ENCODE results near the gene DSP. TPM values are rescaled to one million over a fixed set of nuclear protein-coding genes. Genes with fewer than 3 reads are reported as not detected.
A peak's percentile ranks its signal among the peaks of the same experiment; 100 is the strongest.

DSP gene
- total and polyA plus RNA-seq, 2 of the 13 experiments (the other 11 are each of a cell fraction or from before 2014, with no cell fraction given), result 89.8 to 117 TPM

DNA sequence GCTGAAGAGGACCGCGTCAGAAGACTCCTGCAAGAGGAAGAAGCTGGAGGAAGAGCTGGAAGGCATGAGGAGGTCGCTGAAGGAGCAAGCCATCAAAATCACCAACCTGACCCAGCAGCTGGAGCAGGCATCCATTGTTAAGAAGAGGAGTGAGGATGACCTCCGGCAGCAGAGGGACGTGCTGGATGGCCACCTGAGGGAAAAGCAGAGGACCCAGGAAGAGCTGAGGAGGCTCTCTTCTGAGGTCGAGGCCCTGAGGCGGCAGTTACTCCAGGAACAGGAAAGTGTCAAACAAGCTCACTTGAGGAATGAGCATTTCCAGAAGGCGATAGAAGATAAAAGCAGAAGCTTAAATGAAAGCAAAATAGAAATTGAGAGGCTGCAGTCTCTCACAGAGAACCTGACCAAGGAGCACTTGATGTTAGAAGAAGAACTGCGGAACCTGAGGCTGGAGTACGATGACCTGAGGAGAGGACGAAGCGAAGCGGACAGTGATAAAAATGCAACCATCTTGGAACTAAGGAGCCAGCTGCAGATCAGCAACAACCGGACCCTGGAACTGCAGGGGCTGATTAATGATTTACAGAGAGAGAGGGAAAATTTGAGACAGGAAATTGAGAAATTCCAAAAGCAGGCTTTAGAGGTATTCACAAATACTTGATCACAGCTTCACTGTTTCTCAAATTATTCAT is 39.6 kb downstream of the DSP start (continued):
- TF ChIP-seq ZNF816 (CRISPR knock-in tag; IDR thresholded peaks at IDR 0.05; ENCODE audit: borderline replicate concordance) (no peak; the same call in 1 of the 2 replicates), CCAR2 (optimal IDR thresholded peaks at IDR 0.05; ENCODE audit: low read depth, low read length) (no peak), ATRX (CRISPR knock-in tag; IDR thresholded peaks at IDR 0.05; ENCODE audit: borderline replicate concordance) (no peak), ZNF160 (CRISPR knock-in tag; IDR thresholded peaks at IDR 0.05) (no peak), KDM5A (IDR thresholded peaks at IDR 0.05; ENCODE audit: borderline replicate concordance, low read length) (no peak), NR2F6 (IDR thresholded peaks at IDR 0.05) (no peak), NR2F6 (CRISPR knock-in tag; IDR thresholded peaks at IDR 0.05) (no peak), ZFAT (CRISPR knock-in tag; conservative IDR thresholded peaks at IDR 0.05) (no peak), ETV5 (CRISPR knock-in tag; IDR thresholded peaks at IDR 0.05; ENCODE audit: borderline replicate concordance) (peak; percentile 54), ERF (CRISPR knock-in tag; IDR thresholded peaks at IDR 0.05) (no peak), ELF3 (CRISPR knock-in tag; IDR thresholded peaks at IDR 0.05) (0 out of 2 replicates have a peak, but pooled peaks have one; percentile 11), ZNF547 (CRISPR knock-in tag; IDR thresholded peaks at IDR 0.05) (0 out of 2 replicates have a peak, but pooled peaks have one; percentile 30), ZNF768 (CRISPR knock-in tag; IDR thresholded peaks at IDR 0.05) (no peak), PTBP1 (IDR thresholded peaks at IDR 0.05; ENCODE audit: low read depth, low read length, poor library complexity, severe bottlenecking) (no peak), ZNF138 (CRISPR knock-in tag; IDR thresholded peaks at IDR 0.05; ENCODE audit: low read depth) (no peak), POLR2G (IDR thresholded peaks at IDR 0.05; ENCODE audit: low read depth, low read length) (no peak; the same call in 1 of the 2 replicates), TBL1XR1 (IDR thresholded peaks at IDR 0.05; ENCODE audit: borderline replicate concordance, low read length, partially characterized antibody) (no peak), ZNF83 (CRISPR knock-in tag; IDR thresholded peaks at IDR 0.05; ENCODE audit: borderline replicate concordance) (no peak), HMG20A (CRISPR knock-in tag; IDR thresholded peaks at IDR 0.05; ENCODE audit: borderline replicate concordance) (no peak), IRF2 (CRISPR knock-in tag; IDR thresholded peaks at IDR 0.05) (no peak), ZNF501 (CRISPR knock-in tag; IDR thresholded peaks at IDR 0.05) (peak; percentile 64; the same call in 1 of the 2 replicates), ZFP36L2 (CRISPR knock-in tag; IDR thresholded peaks at IDR 0.05) (no peak), SKI (IDR thresholded peaks at IDR 0.05; ENCODE audit: partially characterized antibody) (no peak), ZNF326 (CRISPR knock-in tag; IDR thresholded peaks at IDR 0.05; ENCODE audit: borderline replicate concordance) (no peak), NFE2L1 (CRISPR knock-in tag; IDR thresholded peaks at IDR 0.05; ENCODE audit: borderline replicate concordance) (no peak)
- TF ChIP-seq, protein P1, sequence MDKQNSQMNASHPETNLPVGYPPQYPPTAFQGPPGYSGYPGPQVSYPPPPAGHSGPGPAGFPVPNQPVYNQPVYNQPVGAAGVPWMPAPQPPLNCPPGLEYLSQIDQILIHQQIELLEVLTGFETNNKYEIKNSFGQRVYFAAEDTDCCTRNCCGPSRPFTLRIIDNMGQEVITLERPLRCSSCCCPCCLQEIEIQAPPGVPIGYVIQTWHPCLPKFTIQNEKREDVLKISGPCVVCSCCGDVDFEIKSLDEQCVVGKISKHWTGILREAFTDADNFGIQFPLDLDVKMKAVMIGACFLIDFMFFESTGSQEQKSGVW (CRISPR knock-in tag; IDR thresholded peaks at IDR 0.05; ENCODE audit: borderline replicate concordance), result no peak
- TF ChIP-seq, protein P2, sequence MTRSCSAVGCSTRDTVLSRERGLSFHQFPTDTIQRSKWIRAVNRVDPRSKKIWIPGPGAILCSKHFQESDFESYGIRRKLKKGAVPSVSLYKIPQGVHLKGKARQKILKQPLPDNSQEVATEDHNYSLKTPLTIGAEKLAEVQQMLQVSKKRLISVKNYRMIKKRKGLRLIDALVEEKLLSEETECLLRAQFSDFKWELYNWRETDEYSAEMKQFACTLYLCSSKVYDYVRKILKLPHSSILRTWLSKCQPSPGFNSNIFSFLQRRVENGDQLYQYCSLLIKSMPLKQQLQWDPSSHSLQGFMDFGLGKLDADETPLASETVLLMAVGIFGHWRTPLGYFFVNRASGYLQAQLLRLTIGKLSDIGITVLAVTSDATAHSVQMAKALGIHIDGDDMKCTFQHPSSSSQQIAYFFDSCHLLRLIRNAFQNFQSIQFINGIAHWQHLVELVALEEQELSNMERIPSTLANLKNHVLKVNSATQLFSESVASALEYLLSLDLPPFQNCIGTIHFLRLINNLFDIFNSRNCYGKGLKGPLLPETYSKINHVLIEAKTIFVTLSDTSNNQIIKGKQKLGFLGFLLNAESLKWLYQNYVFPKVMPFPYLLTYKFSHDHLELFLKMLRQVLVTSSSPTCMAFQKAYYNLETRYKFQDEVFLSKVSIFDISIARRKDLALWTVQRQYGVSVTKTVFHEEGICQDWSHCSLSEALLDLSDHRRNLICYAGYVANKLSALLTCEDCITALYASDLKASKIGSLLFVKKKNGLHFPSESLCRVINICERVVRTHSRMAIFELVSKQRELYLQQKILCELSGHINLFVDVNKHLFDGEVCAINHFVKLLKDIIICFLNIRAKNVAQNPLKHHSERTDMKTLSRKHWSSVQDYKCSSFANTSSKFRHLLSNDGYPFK (CRISPR knock-in tag; IDR thresholded peaks at IDR 0.05; ENCODE audit: borderline replicate concordance), result peak; percentile 59; the same call in 1 of the 2 replicates
- TF ChIP-seq, protein P3, sequence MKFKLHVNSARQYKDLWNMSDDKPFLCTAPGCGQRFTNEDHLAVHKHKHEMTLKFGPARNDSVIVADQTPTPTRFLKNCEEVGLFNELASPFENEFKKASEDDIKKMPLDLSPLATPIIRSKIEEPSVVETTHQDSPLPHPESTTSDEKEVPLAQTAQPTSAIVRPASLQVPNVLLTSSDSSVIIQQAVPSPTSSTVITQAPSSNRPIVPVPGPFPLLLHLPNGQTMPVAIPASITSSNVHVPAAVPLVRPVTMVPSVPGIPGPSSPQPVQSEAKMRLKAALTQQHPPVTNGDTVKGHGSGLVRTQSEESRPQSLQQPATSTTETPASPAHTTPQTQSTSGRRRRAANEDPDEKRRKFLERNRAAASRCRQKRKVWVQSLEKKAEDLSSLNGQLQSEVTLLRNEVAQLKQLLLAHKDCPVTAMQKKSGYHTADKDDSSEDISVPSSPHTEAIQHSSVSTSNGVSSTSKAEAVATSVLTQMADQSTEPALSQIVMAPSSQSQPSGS (CRISPR knock-in tag; IDR thresholded peaks at IDR 0.05), result 0 out of 2 replicates have a peak, but pooled peaks have one; percentile 26
